Endothelial cell (in vitro differentiated cells): Measurements from ENCODE around the gene CCM2. TPM values are rescaled to one million over a fixed set of nuclear protein-coding genes. Genes with fewer than 3 reads are reported as not detected.

Source experiments
- DNase-seq: peaks from one replicate; pipeline ENCODE4 v3.0.0; 2021; ENCODE audit warnings: low spot score
- H3K27ac Mint-ChIP-seq: one replicate; pipeline ENCODE4 v1.8.0; 2021; ENCODE audit warnings: mixed read lengths, inconsistent platforms; ENCODE audit not compliant: unreplicated experiment
- H3K27me3 Mint-ChIP-seq: one replicate; pipeline ENCODE4 v1.8.0; 2021; ENCODE audit warnings: mild to moderate bottlenecking, moderate library complexity, mixed read lengths, inconsistent platforms; ENCODE audit not compliant: unreplicated experiment
- H3K36me3 Mint-ChIP-seq: one replicate; pipeline ENCODE4 v1.8.0; 2021; ENCODE audit warnings: mild to moderate bottlenecking, low read depth, mixed read lengths, inconsistent platforms; ENCODE audit not compliant: unreplicated experiment
- H3K4me1 Mint-ChIP-seq: one replicate; pipeline ENCODE4 v1.8.0; 2021; ENCODE audit warnings: mild to moderate bottlenecking, mixed read lengths, inconsistent platforms; ENCODE audit not compliant: unreplicated experiment
- H3K4me3 Mint-ChIP-seq: one replicate; pipeline ENCODE4 v1.8.0; 2021; ENCODE audit warnings: mild to moderate bottlenecking, mixed read lengths, inconsistent platforms; ENCODE audit not compliant: unreplicated experiment
- H3K9me3 Mint-ChIP-seq: one replicate; pipeline ENCODE4 v1.8.0; 2021; ENCODE audit warnings: mixed read lengths, inconsistent platforms; ENCODE audit not compliant: unreplicated experiment
- total RNA-seq: library from RNA; stranded (reverse); fragmentation: NEBNext Ultra II Directional; extraction: Animal tissue kit (Norgen Biotek cat#: 25700); gene quantifications from one replicate; pipeline ENCODE4 v1.2.1, GENCODE V29; 2021; ENCODE audit not compliant: unreplicated experiment
- TF ChIP-seq, protein P1 (sequence below): fragments of 200-600 bp; sonication (generic); IDR thresholded peaks from one replicate; pipeline ENCODE4 v1.5.0; 2021; ENCODE audit warnings: antibody characterized with exemption; ENCODE audit not compliant: unreplicated experiment

The CCM2 gene
- total RNA-seq, 1 donor from 2014 or later: 59.8 TPM

GRCh38 chr7:44962483-44963251 lies 37.3 kb upstream of the CCM2 start:
- no peak overlapping the region for H3K4me3 Mint-ChIP-seq
- no peaks in the 10 kb centered on the region for H3K36me3 Mint-ChIP-seq
- no peak overlapping the region for H3K27ac Mint-ChIP-seq
- H3K27me3 Mint-ChIP-seq: peaks cover 10% of the 10 kb centered on the region
- no peaks in the 10 kb centered on the region for H3K4me1 Mint-ChIP-seq
- DNase-seq: peak; percentile 42
- no peaks in the 10 kb centered on the region for H3K9me3 Mint-ChIP-seq
- TF ChIP-seq, protein P1, sequence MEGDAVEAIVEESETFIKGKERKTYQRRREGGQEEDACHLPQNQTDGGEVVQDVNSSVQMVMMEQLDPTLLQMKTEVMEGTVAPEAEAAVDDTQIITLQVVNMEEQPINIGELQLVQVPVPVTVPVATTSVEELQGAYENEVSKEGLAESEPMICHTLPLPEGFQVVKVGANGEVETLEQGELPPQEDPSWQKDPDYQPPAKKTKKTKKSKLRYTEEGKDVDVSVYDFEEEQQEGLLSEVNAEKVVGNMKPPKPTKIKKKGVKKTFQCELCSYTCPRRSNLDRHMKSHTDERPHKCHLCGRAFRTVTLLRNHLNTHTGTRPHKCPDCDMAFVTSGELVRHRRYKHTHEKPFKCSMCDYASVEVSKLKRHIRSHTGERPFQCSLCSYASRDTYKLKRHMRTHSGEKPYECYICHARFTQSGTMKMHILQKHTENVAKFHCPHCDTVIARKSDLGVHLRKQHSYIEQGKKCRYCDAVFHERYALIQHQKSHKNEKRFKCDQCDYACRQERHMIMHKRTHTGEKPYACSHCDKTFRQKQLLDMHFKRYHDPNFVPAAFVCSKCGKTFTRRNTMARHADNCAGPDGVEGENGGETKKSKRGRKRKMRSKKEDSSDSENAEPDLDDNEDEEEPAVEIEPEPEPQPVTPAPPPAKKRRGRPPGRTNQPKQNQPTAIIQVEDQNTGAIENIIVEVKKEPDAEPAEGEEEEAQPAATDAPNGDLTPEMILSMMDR: no peak

GRCh38 chr7:44963364-44964290 lies 36.4 kb upstream of the CCM2 start:
- no peaks in the 10 kb centered on the region for H3K36me3 Mint-ChIP-seq
- H3K9me3 Mint-ChIP-seq: no peaks in the 10 kb centered on the region
- TF ChIP-seq, protein P1: no peak
- H3K4me3 Mint-ChIP-seq: no peak overlapping the region
- peaks cover 12% of the 10 kb centered on the region for H3K27me3 Mint-ChIP-seq
- no peak overlapping the region for H3K27ac Mint-ChIP-seq
- no peaks in the 10 kb centered on the region for H3K4me1 Mint-ChIP-seq
- DNase-seq: no peak

DNA sequence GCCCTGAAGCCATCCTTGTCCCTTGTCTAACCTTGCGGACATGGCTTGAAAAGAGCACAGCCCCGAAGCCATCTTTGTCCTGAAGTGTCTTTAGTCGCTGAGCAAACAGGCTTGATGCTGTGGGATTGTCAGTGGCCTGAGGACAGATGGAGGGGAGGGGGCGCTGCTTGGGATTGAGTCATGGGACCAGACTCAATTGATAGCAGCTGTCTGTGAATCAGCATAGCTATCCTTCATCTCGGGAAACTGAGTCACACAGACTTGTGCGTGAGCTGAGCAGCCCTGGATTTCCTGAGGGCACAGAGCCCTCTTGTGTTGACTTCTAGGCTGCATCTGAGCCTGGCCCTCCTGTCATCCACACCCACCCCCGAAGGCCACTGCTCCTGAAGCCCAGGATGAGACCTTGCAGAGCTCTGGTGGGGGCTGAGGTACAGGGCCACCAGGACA lies 35.6 kb upstream of the CCM2 start:
- Mint-ChIP-seq H3K27me3 (peaks cover 14% of the 10 kb centered on the region), H3K27ac (no peak overlapping the region), H3K36me3 (no peaks in the 10 kb centered on the region), H3K9me3 (no peaks in the 10 kb centered on the region), H3K4me1 (no peaks in the 10 kb centered on the region), H3K4me3 (no peak overlapping the region)
- TF ChIP-seq, protein P1: no peak
- no peak for DNase-seq

DNA sequence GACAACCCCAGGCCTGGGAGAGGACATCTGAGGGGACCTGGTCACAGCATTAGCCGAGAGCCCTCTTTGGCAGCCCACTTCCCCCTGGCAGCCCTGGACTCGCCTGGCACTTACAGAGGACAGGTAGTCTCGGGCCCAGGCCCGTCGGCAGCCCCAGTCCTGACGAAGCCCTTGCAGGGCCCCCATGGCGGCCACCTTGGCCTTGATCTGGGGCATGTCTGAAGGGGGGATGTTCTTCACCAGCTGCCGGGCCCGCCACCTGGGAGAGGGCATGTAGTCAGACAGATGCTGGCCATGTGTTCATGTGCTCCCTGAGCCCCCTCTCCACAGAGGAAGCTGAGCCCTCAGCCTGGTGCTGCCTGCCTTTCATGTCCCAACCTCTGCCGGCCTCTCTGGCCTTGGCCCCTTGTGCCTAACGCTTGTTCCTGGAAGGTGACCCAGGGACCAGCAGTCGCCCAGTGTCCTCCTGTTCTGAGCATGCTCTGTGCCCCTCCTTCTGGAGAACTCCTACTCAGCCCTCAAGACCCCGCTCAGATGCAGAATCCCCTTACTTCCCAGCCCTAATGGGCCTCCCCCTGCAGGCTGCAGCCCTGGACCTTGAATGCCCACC lies 35.1 kb upstream of the CCM2 start:
- Mint-ChIP-seq H3K9me3 (no peaks in the 10 kb centered on the region), H3K4me1 (no peaks in the 10 kb centered on the region), H3K27me3 (peaks cover 12% of the 10 kb centered on the region), H3K4me3 (no peak overlapping the region), H3K27ac (no peak overlapping the region), H3K36me3 (no peaks in the 10 kb centered on the region)
- TF ChIP-seq, protein P1: no peak
- DNase-seq: no peak
